Thyroid gland (tissue), 4 donors: ENCODE results near the gene TLR5. TPM values are rescaled to one million over a fixed set of nuclear protein-coding genes. Genes with fewer than 3 reads are reported as not detected.
"Not testable (repeated sequence)": the region's sequence is repeated elsewhere in the genome, so short reads cannot be mapped to it uniquely, and the experiment has no call there.

Source experiments
- DNase-seq, 2 donors: peaks; one replicate each; pipeline ENCODE4 v3.0.0-alpha.2; 2019
- H3K27ac ChIP-seq, 3 donors: fragments of 200-600 bp; sonication (generic); 1 replicate in 2 of 3; 2 replicates in 1 of 3; pipeline ENCODE4 v1.5.1; 2016 to 2019; ENCODE audit warnings: mild to moderate bottlenecking in 1 of 3, moderate library complexity in 1 of 3
- H3K27me3 ChIP-seq: fragments of 200-600 bp; sonication (generic); one replicate; pipeline ENCODE4 v1.5.1; 2019
- H3K36me3 ChIP-seq, 2 donors: fragments of 200-600 bp; sonication (generic); one replicate each; pipeline ENCODE4 v1.5.1; 2016 to 2019
- H3K4me1 ChIP-seq, 2 donors: fragments of 200-600 bp; sonication (generic); one replicate each; pipeline ENCODE4 v1.5.1; 2017 to 2019
- H3K4me3 ChIP-seq, 3 donors: fragments of 200-600 bp; sonication (generic); replicated peaks in 1 of 3; 1 replicate in 2 of 3; 2 replicates in 1 of 3; pipeline ENCODE4 v1.5.1; 2016; ENCODE audit warnings: mild to moderate bottlenecking in 1 of 3
- H3K9me3 ChIP-seq: fragments of 200-600 bp; sonication (generic); one replicate; pipeline ENCODE4 v1.5.1; 2017
- CTCF ChIP-seq, 6 experiments: fragments of 200-600 bp in 3 of 6; fragments of 450-650 bp in 3 of 6; sonication (generic) in 3 of 6; IDR thresholded peaks; one replicate each; pipeline ENCODE4 v1.5.1; 2016 to 2019; ENCODE audit warnings: antibody characterized with exemption in 6 of 6, mild to moderate bottlenecking in 2 of 6, inconsistent platforms in 1 of 6, moderate library complexity in 1 of 6
- POLR2A ChIP-seq, 2 donors: fragments of 450-650 bp; IDR thresholded peaks; one replicate each; pipeline ENCODE4 v1.6.1; 2017; ENCODE audit warnings: antibody characterized with exemption in 2 of 2, mild to moderate bottlenecking in 2 of 2, moderate library complexity in 1 of 2
- WGBS, 2 donors: methylation state at CpG; one replicate each; pipeline ENCODE4 v1.1.5; 2017; 5-methylcytosine and 5-hydroxymethylcytosine counted together
- intact Hi-C: fragments of 100-400 bp; cut with DNase I; formaldehyde crosslinking; loops from one replicate; pipeline ENCODE4 v1.15.1; 2023
- total RNA-seq, 4 donors: library from RNA; depleted of rRNA; stranded (reverse); fragments of >200 nt; gene quantifications; one replicate each; pipeline ENCODE4 v1.2.3, GENCODE V29; 2016

The TLR5 gene
- total RNA-seq, 4 donors from 2014 or later: 3.3 to 11.6 (median 6.7) TPM

- Histone ChIP-seq H3K9me3 (no peaks in the 10 kb centered on the region), H3K27me3 (no peaks in the 10 kb centered on the region), H3K36me3 (no peaks in the 10 kb centered on the region), H3K4me1 (peaks cover 8 to 10% of the 10 kb centered on the region in 2 donors), H3K27ac (no peak overlapping the region), H3K4me3 (no peak overlapping the region)
- no peak for DNase-seq
- no peak for TF ChIP-seq CTCF (IDR thresholded peaks at IDR 0.05)
- TF ChIP-seq POLR2A (IDR thresholded peaks at IDR 0.05): no peak
- intact Hi-C loops: no loop called here
- WGBS, 2 donors: 54 to 55% methylated on average over 5 of the region's 5 CpGs
These were observed 34.6 kb upstream of the TLR5 start for GRCh38 chr1:223177681-223178080.

- Histone ChIP-seq H3K9me3 (no peaks in the 10 kb centered on the region), H3K27ac (no peak overlapping the region), H3K4me3 (no peak overlapping the region), H3K36me3 (no peaks in the 10 kb centered on the region), H3K27me3 (no peaks in the 10 kb centered on the region), H3K4me1 (peaks cover 8 to 10% of the 10 kb centered on the region in 2 donors)
- WGBS, 2 donors: 94 to 98% methylated on average over 3 of the region's 3 CpGs
- intact Hi-C loops: no loop called here
- no peak for TF ChIP-seq POLR2A (IDR thresholded peaks at IDR 0.05)
- TF ChIP-seq CTCF (IDR thresholded peaks at IDR 0.05): no peak
- DNase-seq: no peak
These were observed 33.4 kb upstream of the TLR5 start for GRCh38 chr1:223176437-223176836.

- peaks cover 3 to 6% of the 10 kb centered on the region in 2 donors for H3K4me1 ChIP-seq
- intact Hi-C loops: no loop called here
- 72 to 73% methylated on average over 3 of the region's 3 CpGs for WGBS, 2 donors
- no peak for DNase-seq
- H3K4me3 ChIP-seq: no peak overlapping the region
- H3K27me3 ChIP-seq: no peaks in the 10 kb centered on the region
- TF ChIP-seq CTCF (IDR thresholded peaks at IDR 0.05): no peak
- H3K9me3 ChIP-seq: no peaks in the 10 kb centered on the region
- no peaks in the 10 kb centered on the region for H3K36me3 ChIP-seq
- H3K27ac ChIP-seq: no peak overlapping the region
These were observed 32.6 kb upstream of the TLR5 start for GRCh38 chr1:223175633-223176032.

DNA sequence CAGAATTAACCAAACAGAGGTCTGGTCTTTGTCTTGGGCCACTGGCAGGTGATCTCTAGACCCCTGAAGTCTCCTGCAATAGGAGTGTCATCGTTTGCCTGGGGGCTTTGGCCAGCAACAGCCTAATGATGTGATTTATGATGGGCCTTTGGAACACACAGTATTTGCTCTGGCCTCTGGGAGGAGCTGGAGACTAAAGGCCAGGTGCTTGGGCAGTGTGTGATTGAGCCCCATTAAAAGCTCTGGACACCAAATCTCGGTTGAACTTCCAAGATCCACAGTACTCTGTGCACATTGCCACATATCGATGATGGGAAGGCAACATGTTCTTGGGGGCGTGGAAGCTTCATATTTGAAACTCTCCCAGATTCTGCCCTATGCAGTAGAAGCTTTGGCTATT, 32.0 kb upstream of the TLR5 start:
- no peak overlapping the region for H3K4me3 ChIP-seq
- 71 to 81% methylated on average over 4 of the region's 4 CpGs for WGBS, 2 donors
- no peaks in the 10 kb centered on the region for H3K36me3 ChIP-seq
- intact Hi-C loops: no loop called here
- TF ChIP-seq POLR2A (IDR thresholded peaks at IDR 0.05) (no peak), CTCF (IDR thresholded peaks at IDR 0.05) (no peak)
- no peak for DNase-seq
- no peak overlapping the region for H3K27ac ChIP-seq
- H3K4me1 ChIP-seq: no peaks in the 10 kb centered on the region
- no peaks in the 10 kb centered on the region for H3K9me3 ChIP-seq
- H3K27me3 ChIP-seq: no peaks in the 10 kb centered on the region

- H3K27ac ChIP-seq: not testable (repeated sequence)
- WGBS, 2 donors: 96 to 97% methylated on average over 5 of the region's 5 CpGs
These were observed 26.4 kb upstream of the TLR5 start for GRCh38 chr1:223169458-223169857.

DNA sequence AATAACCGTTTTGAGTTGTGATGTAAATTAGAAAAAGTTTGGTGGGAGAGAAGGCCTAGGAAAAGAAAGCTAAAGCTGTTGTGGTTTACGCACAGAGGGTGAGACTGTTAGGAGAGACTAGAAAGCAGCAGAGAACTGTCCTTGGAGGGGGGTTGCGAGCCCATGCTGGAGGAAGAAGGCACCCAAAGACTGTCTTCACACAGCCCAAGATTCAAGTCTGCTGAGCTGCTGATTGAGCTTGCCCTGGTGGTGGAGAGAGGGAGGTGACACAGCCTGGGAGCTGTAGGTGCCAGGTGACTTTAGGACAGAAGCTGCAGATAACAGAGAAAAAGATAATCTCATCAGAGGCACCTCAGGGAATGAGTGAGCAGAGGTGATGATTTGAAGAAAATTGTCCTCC, 18.3 kb upstream of the TLR5 start:
- Histone ChIP-seq H3K27ac (no peak overlapping the region), H3K4me3 (no peak overlapping the region), H3K27me3 (no peaks in the 10 kb centered on the region), H3K9me3 (no peaks in the 10 kb centered on the region), H3K36me3 (no peaks in the 10 kb centered on the region), H3K4me1 (no peaks in the 10 kb centered on the region)
- DNase-seq: no peak
- WGBS, 2 donors: 88 to 91% methylated on average over 3 of the region's 3 CpGs
- TF ChIP-seq CTCF (IDR thresholded peaks at IDR 0.05) (no peak), POLR2A (IDR thresholded peaks at IDR 0.05) (no peak)
- intact Hi-C loops: no loop called here

More at GRCh38 chr1:223169458-223169857, 26.4 kb upstream of the TLR5 start:
- intact Hi-C loops, H3K36me3 ChIP-seq, H3K4me3 ChIP-seq, H3K9me3 ChIP-seq, H3K4me1 ChIP-seq, DNase-seq, H3K27me3 ChIP-seq: not testable (repeated sequence)
